ENCODE measurements around the gene TARM1. TPM values are rescaled to one million over a fixed set of nuclear protein-coding genes. Genes with fewer than 3 reads are reported as not detected.

Gene TARM1
- total RNA-seq, 1 donor from 2014 or later: not detected

DNA sequence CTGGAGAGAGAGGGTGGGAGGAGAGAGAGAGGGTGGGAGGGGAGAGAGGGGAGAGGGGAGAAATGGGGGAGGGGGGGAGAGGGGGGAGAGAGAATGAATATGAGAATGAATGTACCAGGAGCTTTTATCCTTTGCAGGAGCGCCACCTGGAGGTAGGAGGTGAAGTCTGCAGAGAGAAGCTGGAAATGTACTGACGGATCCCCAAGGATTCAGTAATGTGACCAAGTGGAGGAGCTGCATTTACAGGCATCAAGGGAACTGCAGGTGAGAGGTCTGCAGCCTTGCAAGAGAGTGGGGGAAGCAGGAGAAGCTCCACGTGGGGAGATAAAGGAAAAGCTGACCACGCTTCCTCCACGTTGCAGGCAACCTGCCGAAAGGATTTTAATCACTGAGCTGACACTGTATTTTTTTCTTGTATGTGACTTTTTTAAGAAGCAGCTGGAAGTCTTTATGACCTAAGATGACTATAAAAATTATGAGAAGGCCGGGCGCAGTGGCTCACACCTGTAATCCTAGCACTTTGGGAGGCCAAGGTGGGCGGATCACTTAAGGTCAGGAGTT lies 51.2 kb downstream of the TARM1 start:
- no peak overlapping the region for H3K4me3 Mint-ChIP-seq (ENCODE audit: unreplicated experiment)
- peaks cover 2% of the 10 kb centered on the region for H3K27me3 Mint-ChIP-seq (ENCODE audit: unreplicated experiment)
- TF ChIP-seq CTCF (IDR thresholded peaks at IDR 0.05; ENCODE audit: unreplicated experiment): peak; percentile 66
- H3K27ac Mint-ChIP-seq (ENCODE audit: unreplicated experiment): no peak overlapping the region
- no peaks in the 10 kb centered on the region for H3K4me1 Mint-ChIP-seq (ENCODE audit: unreplicated experiment)
- H3K9me3 Mint-ChIP-seq (ENCODE audit: unreplicated experiment): no peaks in the 10 kb centered on the region
- H3K36me3 Mint-ChIP-seq (ENCODE audit: low read depth, unreplicated experiment): no peaks in the 10 kb centered on the region
- peak; percentile 72 for DNase-seq (ENCODE audit: low spot score)

- Mint-ChIP-seq H3K4me1 (ENCODE audit: unreplicated experiment) (no peaks in the 10 kb centered on the region), H3K27ac (ENCODE audit: unreplicated experiment) (no peak overlapping the region), H3K9me3 (ENCODE audit: unreplicated experiment) (no peaks in the 10 kb centered on the region), H3K36me3 (ENCODE audit: low read depth, unreplicated experiment) (no peaks in the 10 kb centered on the region), H3K27me3 (ENCODE audit: unreplicated experiment) (peaks cover 2% of the 10 kb centered on the region), H3K4me3 (ENCODE audit: unreplicated experiment) (no peak overlapping the region)
- TF ChIP-seq CTCF (IDR thresholded peaks at IDR 0.05; ENCODE audit: unreplicated experiment): no peak
- DNase-seq (ENCODE audit: low spot score): no peak
These were observed 51.9 kb downstream of the TARM1 start for GRCh38 chr19:54029301-54029700.

GRCh38 chr19:54026656-54027055 lies 54.5 kb downstream of the TARM1 start:
- TF ChIP-seq CTCF (IDR thresholded peaks at IDR 0.05; ENCODE audit: unreplicated experiment): no peak
- Mint-ChIP-seq H3K36me3 (ENCODE audit: low read depth, unreplicated experiment) (no peaks in the 10 kb centered on the region), H3K27me3 (ENCODE audit: unreplicated experiment) (peaks cover 2% of the 10 kb centered on the region), H3K4me3 (ENCODE audit: unreplicated experiment) (no peak overlapping the region), H3K4me1 (ENCODE audit: unreplicated experiment) (peaks cover 3% of the 10 kb centered on the region), H3K27ac (ENCODE audit: unreplicated experiment) (no peak overlapping the region), H3K9me3 (ENCODE audit: unreplicated experiment) (no peaks in the 10 kb centered on the region)
- DNase-seq (ENCODE audit: low spot score): no peak

DNA sequence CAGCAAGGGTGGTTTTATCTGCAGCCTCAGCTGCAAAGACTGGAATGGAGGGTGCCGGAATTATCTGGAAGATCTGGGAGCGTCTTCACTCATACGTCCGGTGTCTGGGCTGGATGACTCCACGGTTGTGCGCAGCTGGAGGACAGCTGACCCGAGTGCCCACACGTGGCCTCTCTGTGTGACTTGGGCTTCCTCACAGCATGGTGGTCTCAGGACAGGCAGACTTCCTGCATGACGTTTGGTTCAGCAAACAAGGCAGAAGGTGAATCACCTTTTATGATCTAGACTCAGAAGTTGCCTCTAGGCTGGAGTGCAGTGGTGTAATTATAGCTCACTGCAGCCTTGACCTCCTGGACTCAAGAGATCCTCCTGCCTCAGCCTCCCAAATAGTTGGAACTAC lies 56.5 kb downstream of the TARM1 start:
- no peaks in the 10 kb centered on the region for H3K9me3 Mint-ChIP-seq (ENCODE audit: unreplicated experiment)
- peaks cover 2% of the 10 kb centered on the region for H3K27me3 Mint-ChIP-seq (ENCODE audit: unreplicated experiment)
- no peaks in the 10 kb centered on the region for H3K36me3 Mint-ChIP-seq (ENCODE audit: low read depth, unreplicated experiment)
- no peak for TF ChIP-seq CTCF (IDR thresholded peaks at IDR 0.05; ENCODE audit: unreplicated experiment)
- no peak overlapping the region for H3K27ac Mint-ChIP-seq (ENCODE audit: unreplicated experiment)
- H3K4me3 Mint-ChIP-seq (ENCODE audit: unreplicated experiment): no peak overlapping the region
- no peak for DNase-seq (ENCODE audit: low spot score)
- peaks cover 3% of the 10 kb centered on the region for H3K4me1 Mint-ChIP-seq (ENCODE audit: unreplicated experiment)

DNA sequence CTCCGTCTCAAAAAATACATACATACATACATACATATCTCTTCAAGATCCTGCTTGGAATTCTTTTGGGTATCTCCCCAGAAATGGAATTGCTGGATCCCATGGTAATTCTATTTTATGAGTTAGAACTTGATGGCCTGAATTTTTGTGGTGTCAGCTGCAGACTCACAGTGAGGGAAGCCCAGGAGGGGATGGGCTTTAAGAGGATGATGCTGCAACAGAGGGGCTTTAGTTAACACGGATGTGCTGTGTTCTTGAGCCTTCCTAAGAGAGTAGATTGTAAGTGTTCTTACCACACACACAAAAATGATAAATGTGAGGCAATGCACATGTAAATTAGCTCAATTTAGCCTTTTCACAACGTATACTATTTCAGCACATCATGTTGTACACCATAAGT lies 58.0 kb downstream of the TARM1 start:
- no peak overlapping the region for H3K4me3 Mint-ChIP-seq (ENCODE audit: unreplicated experiment)
- no peak for TF ChIP-seq CTCF (IDR thresholded peaks at IDR 0.05; ENCODE audit: unreplicated experiment)

More for the DNA sequence above, 58.0 kb downstream of the TARM1 start:
- Mint-ChIP-seq H3K27ac (ENCODE audit: unreplicated experiment) (no peak overlapping the region), H3K4me1 (ENCODE audit: unreplicated experiment) (peaks cover 3% of the 10 kb centered on the region), H3K9me3 (ENCODE audit: unreplicated experiment) (no peaks in the 10 kb centered on the region), H3K27me3 (ENCODE audit: unreplicated experiment) (no peaks in the 10 kb centered on the region), H3K36me3 (ENCODE audit: low read depth, unreplicated experiment) (no peaks in the 10 kb centered on the region)
- DNase-seq (ENCODE audit: low spot score): no peak

All from endothelial cell (in vitro differentiated cells).